Testis (tissue), 3 donors: ENCODE results near the gene MAP4K1. TPM values are rescaled to one million over a fixed set of nuclear protein-coding genes. Genes with fewer than 3 reads are reported as not detected.

Source experiments
- DNase-seq: peaks from one replicate; pipeline ENCODE4 v3.0.0-alpha.2; 2019
- H3K27ac ChIP-seq, 2 donors: fragments of 200-600 bp; sonication (generic); one replicate each; pipeline ENCODE4 v1.5.1; 2019
- H3K27me3 ChIP-seq: fragments of 200-600 bp; sonication (generic); one replicate; pipeline ENCODE4 v1.5.1; 2019
- H3K36me3 ChIP-seq: fragments of 200-600 bp; sonication (generic); one replicate; pipeline ENCODE4 v1.5.1; 2017; ENCODE audit warnings: low read depth; ENCODE audit errors: missing control alignments
- H3K4me1 ChIP-seq: fragments of 200-600 bp; sonication (generic); one replicate; pipeline ENCODE4 v1.5.1; 2019
- H3K4me3 ChIP-seq, 2 donors: fragments of 200-600 bp; sonication (generic); one replicate each; pipeline ENCODE4 v1.5.1; 2017 to 2019
- H3K9me3 ChIP-seq: fragments of 200-600 bp; sonication (generic); one replicate; pipeline ENCODE4 v1.5.1; 2017
- POLR2A ChIP-seq: fragments of 450-650 bp; IDR thresholded peaks from one replicate; pipeline ENCODE4 v1.6.1; 2017; ENCODE audit warnings: antibody characterized with exemption, mild to moderate bottlenecking, moderate library complexity
- WGBS, 2 donors: methylation state at CpG; one replicate each; pipeline ENCODE4 v1.1.5; 2018; 5-methylcytosine and 5-hydroxymethylcytosine counted together
- intact Hi-C: fragments of 100-400 bp; cut with DNase I; formaldehyde crosslinking; loops from one replicate; pipeline ENCODE4 v1.15.1; 2023; ENCODE audit warnings: low total_unique reads
- polyA plus RNA-seq: library from polyadenylated mRNA; stranded (reverse); fragments of 350-450 nt; fragmentation: Illumina TruSeq; extraction: RNeasy Lipid Tissue Mini Kit (QIAGEN cat#74804); gene quantifications from one replicate; pipeline ENCODE4 v1.2.3, GENCODE V29; 2014; ENCODE audit warnings: low read depth, low replicate concordance; ENCODE audit not compliant: insufficient read depth
- total RNA-seq, 2 donors: library from RNA; depleted of rRNA; stranded (reverse); fragments of >200 nt; gene quantifications; one replicate each; pipeline ENCODE4 v1.2.3, GENCODE V29; 2016
- TF ChIP-seq, protein P1 (sequence below), 3 experiments: fragments of 450-650 bp in 2 of 3; fragments of 200-600 bp in 1 of 3; sonication (generic) in 1 of 3; IDR thresholded peaks; one replicate each; pipeline ENCODE4 v1.5.1; 2016 to 2019; ENCODE audit warnings: antibody characterized with exemption in 3 of 3, mild to moderate bottlenecking in 2 of 3, moderate library complexity in 1 of 3

The MAP4K1 gene
- total and polyA plus RNA-seq, 3 donors from 2014 or later, result 2.8 to 9.9 (median 8.3) TPM

DNA sequence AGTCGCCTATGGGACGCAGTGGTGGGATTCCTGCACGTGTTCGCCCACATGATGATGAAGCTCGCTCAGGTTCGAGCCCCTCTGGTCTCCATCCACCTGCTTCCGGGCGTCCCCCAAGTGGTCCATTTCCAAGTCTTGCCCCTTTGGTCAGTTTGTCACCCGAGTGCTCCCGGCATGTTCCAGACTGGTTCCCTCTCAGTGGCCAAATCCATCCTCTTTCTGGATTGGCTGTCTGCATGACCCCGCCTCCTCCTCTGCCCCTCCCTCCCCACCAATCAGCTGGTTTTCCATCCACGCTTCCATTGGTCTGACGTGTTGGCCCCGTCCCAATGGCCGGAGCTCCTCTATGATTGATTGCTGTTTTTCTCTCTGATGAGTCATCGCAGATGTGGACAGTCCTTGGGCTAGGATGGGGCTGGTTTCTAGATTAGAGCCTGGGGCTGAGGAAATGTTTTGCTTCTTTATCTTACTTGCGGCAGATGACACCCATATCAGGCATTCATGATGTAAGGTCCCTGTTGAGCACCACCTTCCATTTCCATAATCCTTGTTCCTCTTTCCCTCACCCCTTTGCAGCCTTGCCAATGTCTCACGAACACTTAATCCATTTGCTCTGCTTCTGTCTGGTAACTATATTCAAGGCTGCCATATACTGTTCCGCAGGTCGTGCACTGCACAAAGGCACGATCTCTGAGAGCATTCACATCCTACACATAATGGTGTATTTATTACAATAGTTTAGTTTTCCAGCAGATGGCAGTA lies 73.8 kb downstream of the MAP4K1 start:
- H3K4me1 ChIP-seq, result peaks cover 7% of the 10 kb centered on the region
- peak; percentile 74 for DNase-seq
- intact Hi-C loops, result loop anchor here (10.0 kb wide), 1 partner anchor 381 kb away; no protein-coding TSS in a partner anchor
- WGBS, 2 donors, result 35 to 44% methylated on average over 19 to 21 of the region's 21 CpGs
- H3K36me3 ChIP-seq, result no peaks in the 10 kb centered on the region
- no peaks in the 10 kb centered on the region for H3K27me3 ChIP-seq
- H3K4me3 ChIP-seq, result peak overlapping the region in 1 of 2 donors; percentile 10
- no peaks in the 10 kb centered on the region for H3K9me3 ChIP-seq
- TF ChIP-seq, protein P1, sequence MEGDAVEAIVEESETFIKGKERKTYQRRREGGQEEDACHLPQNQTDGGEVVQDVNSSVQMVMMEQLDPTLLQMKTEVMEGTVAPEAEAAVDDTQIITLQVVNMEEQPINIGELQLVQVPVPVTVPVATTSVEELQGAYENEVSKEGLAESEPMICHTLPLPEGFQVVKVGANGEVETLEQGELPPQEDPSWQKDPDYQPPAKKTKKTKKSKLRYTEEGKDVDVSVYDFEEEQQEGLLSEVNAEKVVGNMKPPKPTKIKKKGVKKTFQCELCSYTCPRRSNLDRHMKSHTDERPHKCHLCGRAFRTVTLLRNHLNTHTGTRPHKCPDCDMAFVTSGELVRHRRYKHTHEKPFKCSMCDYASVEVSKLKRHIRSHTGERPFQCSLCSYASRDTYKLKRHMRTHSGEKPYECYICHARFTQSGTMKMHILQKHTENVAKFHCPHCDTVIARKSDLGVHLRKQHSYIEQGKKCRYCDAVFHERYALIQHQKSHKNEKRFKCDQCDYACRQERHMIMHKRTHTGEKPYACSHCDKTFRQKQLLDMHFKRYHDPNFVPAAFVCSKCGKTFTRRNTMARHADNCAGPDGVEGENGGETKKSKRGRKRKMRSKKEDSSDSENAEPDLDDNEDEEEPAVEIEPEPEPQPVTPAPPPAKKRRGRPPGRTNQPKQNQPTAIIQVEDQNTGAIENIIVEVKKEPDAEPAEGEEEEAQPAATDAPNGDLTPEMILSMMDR (IDR thresholded peaks at IDR 0.05), result peak in 1 of 3 experiments; percentile 40
- TF ChIP-seq POLR2A, result no peak
- no peak overlapping the region for H3K27ac ChIP-seq

DNA sequence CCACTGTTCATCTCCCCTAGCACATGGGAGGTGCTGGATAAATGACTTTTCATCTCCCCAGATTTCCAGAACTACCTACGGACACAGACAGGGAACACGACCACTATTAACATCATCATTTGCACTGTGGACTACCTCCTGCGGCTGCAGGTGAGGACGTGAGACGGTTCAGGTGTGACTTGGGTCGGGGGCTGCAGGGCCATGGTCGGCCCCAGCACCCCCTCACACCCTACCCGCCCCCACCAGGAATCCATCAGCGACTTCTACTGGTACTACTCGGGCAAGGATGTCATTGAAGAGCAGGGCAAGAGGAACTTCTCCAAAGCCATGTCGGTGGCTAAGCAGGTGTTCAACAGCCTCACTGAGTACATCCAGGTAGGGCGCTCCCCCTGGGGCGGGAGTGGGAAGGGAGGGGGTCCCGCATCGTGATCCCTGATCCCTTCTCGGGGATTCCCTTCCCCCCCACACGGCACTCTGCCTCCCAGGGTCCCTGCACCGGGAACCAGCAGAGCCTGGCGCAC lies 74.4 kb downstream of the MAP4K1 start:
- no peaks in the 10 kb centered on the region for H3K27me3 ChIP-seq
- no peaks in the 10 kb centered on the region for H3K9me3 ChIP-seq
- peaks cover 6% of the 10 kb centered on the region for H3K4me1 ChIP-seq
- TF ChIP-seq, protein P1 (IDR thresholded peaks at IDR 0.05), result no peak
- TF ChIP-seq POLR2A, result no peak
- DNase-seq, result no peak
- H3K27ac ChIP-seq, result no peak overlapping the region
- intact Hi-C loops, result loop anchor here (10.0 kb wide), 1 partner anchor 381 kb away; no protein-coding TSS in a partner anchor
- peak overlapping the region in 1 of 2 donors; percentile 10 for H3K4me3 ChIP-seq
- no peaks in the 10 kb centered on the region for H3K36me3 ChIP-seq
- WGBS, 2 donors, result 59 to 65% methylated on average over 17 to 19 of the region's 19 CpGs

DNA sequence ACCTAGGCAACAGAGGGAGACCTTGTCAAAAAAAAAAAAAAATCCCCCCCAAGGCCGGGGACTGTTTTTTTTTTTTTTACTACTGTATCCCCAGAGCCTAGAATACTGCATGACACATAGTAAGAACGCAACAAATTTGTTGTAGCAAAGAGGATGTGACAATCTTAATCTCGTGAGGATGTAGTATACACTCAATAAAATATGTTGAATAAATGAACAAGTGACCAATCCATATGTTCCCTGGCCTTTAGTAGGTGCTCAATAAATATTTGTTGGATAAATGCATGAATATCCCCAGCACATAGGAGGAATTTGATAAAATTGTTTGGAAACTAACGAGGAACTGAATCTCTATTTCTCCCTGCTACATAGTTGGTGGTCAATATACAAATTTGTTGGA lies 75.7 kb downstream of the MAP4K1 start:
- Histone ChIP-seq H3K4me1 (peaks cover 4% of the 10 kb centered on the region), H3K27me3 (no peaks in the 10 kb centered on the region), H3K36me3 (no peaks in the 10 kb centered on the region), H3K9me3 (no peaks in the 10 kb centered on the region), H3K27ac (no peak overlapping the region), H3K4me3 (no peak overlapping the region)
- intact Hi-C loops, result loop anchor here (10.0 kb wide), 1 partner anchor 383 kb away; no protein-coding TSS in a partner anchor
- 92 to 93% methylated on average over 4 of the region's 4 CpGs for WGBS, 2 donors
- no peak for DNase-seq
- no peak for TF ChIP-seq POLR2A
- TF ChIP-seq, protein P1 (IDR thresholded peaks at IDR 0.05), result no peak

DNA sequence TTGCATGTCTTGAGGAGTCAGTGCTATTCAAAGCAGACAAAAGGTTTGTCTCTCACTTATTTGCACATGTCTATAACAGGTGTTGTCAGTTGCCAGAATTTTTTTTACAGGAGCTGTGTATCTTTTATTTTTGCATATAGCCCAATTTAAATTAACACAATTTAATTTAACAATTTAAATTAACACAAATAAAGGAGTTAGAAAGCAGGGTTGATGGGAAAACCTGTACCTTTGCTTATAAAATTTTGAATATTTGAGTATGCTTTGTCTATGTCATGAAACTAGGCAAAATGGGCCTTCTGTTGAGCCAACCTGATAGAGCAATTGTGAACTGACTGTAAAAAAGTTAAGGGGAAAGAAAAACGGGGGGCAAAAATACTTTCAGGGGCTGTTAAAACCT lies 78.0 kb downstream of the MAP4K1 start:
- TF ChIP-seq, protein P1 (IDR thresholded peaks at IDR 0.05), result no peak
- no peak for TF ChIP-seq POLR2A
- Histone ChIP-seq H3K36me3 (no peaks in the 10 kb centered on the region), H3K4me3 (no peak overlapping the region), H3K27me3 (no peaks in the 10 kb centered on the region), H3K4me1 (peaks cover 3% of the 10 kb centered on the region), H3K27ac (no peak overlapping the region), H3K9me3 (no peaks in the 10 kb centered on the region)
- intact Hi-C loops, result loop anchor here (10.0 kb wide), 1 partner anchor 385 kb away; no protein-coding TSS in a partner anchor
- no peak for DNase-seq
- 63 to 64% methylated on average over 1 of the region's 1 CpG for WGBS, 2 donors
